ENCODE measurements around the gene IP6K1.
"Not testable (repeated sequence)": the region's sequence is repeated elsewhere in the genome, so short reads cannot be mapped to it uniquely, and the experiment has no call there.

The IP6K1 gene

GRCh38 chr3:49786357-49787181 is at the start of gene IP6K1:
Gene IP6K1, minus strand, starts transcription at chr3:49786542. Its CDS starts 38,502 bp downstream, at chr3:49748040.
- DNase-seq: peak; percentile 96

- no peak for DNase-seq
Measured at GRCh38 chr3:49831341-49831740, 45.0 kb upstream of the IP6K1 start.

- no peak for DNase-seq
Measured at GRCh38 chr3:49826016-49826415, 39.7 kb upstream of the IP6K1 start.

DNA sequence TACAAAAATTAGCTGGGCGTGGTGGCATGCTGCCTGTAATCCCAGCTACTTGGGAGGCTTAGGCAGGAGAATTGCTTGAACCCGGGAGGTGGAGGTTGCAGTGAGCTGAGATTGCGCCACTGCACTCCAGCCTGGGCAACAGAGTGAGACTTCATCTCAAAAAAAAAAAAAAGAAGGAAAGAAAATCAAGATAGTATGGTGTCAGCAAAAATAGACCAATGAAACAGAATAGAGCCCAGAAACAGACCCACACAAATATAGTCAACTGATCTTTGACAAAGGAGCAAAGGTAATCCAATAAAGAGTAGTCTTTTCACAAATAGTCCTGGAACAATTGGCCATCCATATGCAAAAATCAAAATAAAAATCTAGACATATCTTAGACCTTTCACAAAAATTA is 36.8 kb upstream of the IP6K1 start:
- not testable (repeated sequence) for DNase-seq

- peak; percentile 11 for DNase-seq
Measured at GRCh38 chr3:49813497-49814174, 27.3 kb upstream of the IP6K1 start, which contains the start of gene UBA7. Gene UBA7, minus strand, starts transcription at chr3:49813953. Its CDS starts 166 bp downstream, at chr3:49813787.

DNA sequence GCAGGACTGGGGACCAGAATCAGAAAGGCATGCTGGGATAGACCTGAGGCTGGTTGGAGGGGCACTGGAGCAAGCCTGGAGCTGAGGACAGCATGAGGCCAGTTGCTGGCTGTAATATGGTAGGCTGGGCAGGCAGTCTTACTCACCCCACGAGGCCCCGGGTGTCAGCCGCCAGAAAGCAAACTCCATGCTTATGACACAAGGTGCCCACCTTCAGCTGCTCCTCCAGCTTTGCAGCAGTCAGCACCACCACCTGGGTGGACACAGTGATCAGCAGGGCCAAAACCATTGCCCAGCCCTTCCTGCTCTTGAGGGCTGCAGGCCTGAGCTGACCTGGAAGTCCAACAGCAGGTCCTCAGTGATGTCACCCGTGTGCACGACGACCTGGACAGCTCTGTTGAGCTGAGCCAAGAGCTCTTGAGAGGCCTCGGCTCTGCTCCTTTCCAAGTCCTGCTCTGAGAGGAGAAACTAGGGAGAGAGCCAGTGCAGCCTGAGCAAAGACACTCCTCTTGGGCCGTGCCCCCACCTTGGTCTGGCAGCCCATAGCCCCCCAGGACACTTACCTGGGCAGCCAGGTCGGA is 26.7 kb upstream of the IP6K1 start:
- DNase-seq: no peak

GRCh38 chr3:49807431-49808114 is 21.2 kb upstream of the IP6K1 start:
- no peak for DNase-seq

DNA sequence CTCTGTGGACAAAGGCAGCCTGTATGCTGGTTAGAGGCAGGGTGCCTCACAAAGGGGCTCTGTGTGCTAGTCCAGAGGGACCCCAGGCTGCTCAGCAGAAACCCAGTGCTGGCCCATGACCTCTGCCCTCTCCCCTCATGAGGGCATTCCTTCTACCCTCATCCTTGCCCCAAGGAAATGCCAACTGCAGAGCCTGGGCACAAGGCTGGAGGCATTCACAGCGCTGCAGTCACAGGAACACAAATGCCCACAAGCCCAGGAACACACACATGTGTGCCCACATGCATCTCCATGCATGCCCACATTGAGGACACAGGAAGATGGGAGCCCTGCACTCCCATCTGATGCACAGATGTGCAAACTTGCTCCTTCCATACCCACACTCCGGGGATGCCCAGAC is 20.5 kb upstream of the IP6K1 start:
- DNase-seq: no peak

- no peak for DNase-seq
Measured at GRCh38 chr3:49805897-49806701, 19.8 kb upstream of the IP6K1 start.

- DNase-seq: peak; percentile 61
Measured at GRCh38 chr3:49805367-49805782, 19.0 kb upstream of the IP6K1 start.

- DNase-seq: no peak
Measured at GRCh38 chr3:49804141-49805041, 18.0 kb upstream of the IP6K1 start.

- DNase-seq: no peak
Measured at GRCh38 chr3:49803465-49804140, 17.3 kb upstream of the IP6K1 start.

- DNase-seq: peak; percentile 12
Measured at GRCh38 chr3:49802719-49803464, 16.6 kb upstream of the IP6K1 start, which contains the start of gene INKA1. Gene INKA1, plus strand, starts transcription at chr3:49803261. Its CDS starts 132 bp downstream, at chr3:49803393.

DNA sequence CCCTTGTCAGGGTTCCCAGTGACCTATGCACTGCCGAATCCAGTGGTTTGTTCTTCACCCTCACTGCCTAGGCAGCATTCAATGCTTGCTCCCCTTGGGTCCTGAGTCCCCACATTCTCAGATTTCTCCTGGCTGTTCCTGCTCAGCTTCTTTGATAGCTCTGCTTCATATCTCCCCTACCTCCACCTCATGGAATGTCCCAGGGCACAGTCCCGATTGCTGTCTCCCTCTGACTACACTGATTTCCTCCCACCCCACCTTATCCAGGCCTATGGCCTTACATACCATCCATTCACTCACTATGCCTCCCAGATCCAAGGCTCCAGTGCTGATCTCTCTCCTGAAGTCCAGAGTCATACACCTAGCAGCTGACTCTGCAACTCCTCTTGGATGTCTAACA is 14.8 kb upstream of the IP6K1 start:
- DNase-seq: no peak

- no peak for DNase-seq
Measured at GRCh38 chr3:49799761-49800160, 13.4 kb upstream of the IP6K1 start, which contains the start of gene CDHR4. Gene CDHR4, minus strand, starts transcription at chr3:49799873. Its CDS starts 61 bp downstream, at chr3:49799812.

GRCh38 chr3:49799105-49799504 is 12.8 kb upstream of the IP6K1 start:
- no peak for DNase-seq

GRCh38 chr3:49794926-49795905 is 8.9 kb upstream of the IP6K1 start:
- no peak for DNase-seq

DNA sequence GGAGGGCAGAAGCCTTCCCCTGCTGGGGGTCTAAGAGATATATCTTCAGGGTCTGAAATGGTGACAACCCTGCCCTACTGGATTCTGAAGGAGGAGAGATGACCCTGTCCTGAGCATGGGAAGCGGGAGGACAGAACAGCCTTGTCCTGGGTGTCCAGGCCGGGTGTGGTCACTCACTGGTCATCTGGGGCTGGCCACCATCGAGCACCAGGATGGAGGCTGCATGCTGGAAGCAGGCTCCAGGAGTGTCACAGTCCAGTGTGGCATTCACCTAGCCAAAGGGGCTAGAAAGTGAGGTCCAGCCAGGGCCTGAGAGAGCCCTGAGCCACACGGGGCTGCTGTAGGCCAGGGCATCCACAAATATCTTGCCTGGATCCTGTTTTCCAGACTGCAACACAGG is 8.1 kb upstream of the IP6K1 start:
- DNase-seq: no peak

Measured in NCI-H446 treated with DMSO at 0.1 percent for 48 hours (cell line).